B cell (primary cell): ENCODE data around the gene SIL1.

Source experiments
- EZH2 ChIP-seq: IDR thresholded peaks from 2 replicates; pipeline ENCODE4 v1.6.1; 2012; ENCODE audit warnings: borderline replicate concordance, low read depth, mild to moderate bottlenecking, moderate library complexity, low read length; ENCODE audit not compliant: insufficient read depth, poor library complexity, severe bottlenecking
- TF ChIP-seq, protein P1 (sequence below): fragments of 200-600 bp; IDR thresholded peaks from one replicate; pipeline ENCODE4 v1.8.0; 2022; ENCODE audit warnings: antibody characterized with exemption, mild to moderate bottlenecking

DNA sequence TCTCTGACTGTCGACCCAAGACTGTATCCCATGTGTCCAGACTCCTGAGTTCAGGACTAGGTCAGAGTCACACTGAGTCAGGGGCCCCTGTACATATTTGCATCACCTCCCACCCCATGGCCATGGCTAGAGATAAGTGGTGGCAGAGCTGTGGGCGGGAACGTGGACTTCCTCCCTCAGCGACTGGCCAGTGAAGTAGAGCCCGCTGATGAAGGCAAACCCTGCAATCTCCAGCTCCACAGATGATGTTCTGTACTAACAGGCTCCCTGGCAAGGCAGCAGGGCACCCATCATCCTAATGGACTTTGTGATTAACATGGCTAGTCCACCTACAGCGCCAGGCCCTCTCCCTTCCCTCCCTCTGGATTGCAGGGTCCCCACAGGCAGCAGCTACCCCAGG is 212.5 kb downstream of the SIL1 start:
- TF ChIP-seq, protein P1, sequence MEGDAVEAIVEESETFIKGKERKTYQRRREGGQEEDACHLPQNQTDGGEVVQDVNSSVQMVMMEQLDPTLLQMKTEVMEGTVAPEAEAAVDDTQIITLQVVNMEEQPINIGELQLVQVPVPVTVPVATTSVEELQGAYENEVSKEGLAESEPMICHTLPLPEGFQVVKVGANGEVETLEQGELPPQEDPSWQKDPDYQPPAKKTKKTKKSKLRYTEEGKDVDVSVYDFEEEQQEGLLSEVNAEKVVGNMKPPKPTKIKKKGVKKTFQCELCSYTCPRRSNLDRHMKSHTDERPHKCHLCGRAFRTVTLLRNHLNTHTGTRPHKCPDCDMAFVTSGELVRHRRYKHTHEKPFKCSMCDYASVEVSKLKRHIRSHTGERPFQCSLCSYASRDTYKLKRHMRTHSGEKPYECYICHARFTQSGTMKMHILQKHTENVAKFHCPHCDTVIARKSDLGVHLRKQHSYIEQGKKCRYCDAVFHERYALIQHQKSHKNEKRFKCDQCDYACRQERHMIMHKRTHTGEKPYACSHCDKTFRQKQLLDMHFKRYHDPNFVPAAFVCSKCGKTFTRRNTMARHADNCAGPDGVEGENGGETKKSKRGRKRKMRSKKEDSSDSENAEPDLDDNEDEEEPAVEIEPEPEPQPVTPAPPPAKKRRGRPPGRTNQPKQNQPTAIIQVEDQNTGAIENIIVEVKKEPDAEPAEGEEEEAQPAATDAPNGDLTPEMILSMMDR, result no peak
- no peak for TF ChIP-seq EZH2
